Ascending aorta (tissue), 2 donors: ENCODE data around the gene MYBPC1. TPM values are rescaled to one million over a fixed set of nuclear protein-coding genes. Genes with fewer than 3 reads are reported as not detected.
"Not testable (repeated sequence)": the region's sequence is repeated elsewhere in the genome, so short reads cannot be mapped to it uniquely, and the experiment has no call there.

ENCODE experiments used
- DNase-seq, 2 donors: peaks; one replicate each; pipeline ENCODE4 v3.0.0-alpha.2; 2019; ENCODE audit warnings: low spot score in 2 of 2
- H3K27ac ChIP-seq, 2 donors: fragments of 200-600 bp; sonication (generic); one replicate each; pipeline ENCODE4 v1.5.1; 2016 to 2017; ENCODE audit warnings: mild to moderate bottlenecking in 1 of 2
- H3K27me3 ChIP-seq: fragments of 200-600 bp; sonication (generic); one replicate; pipeline ENCODE4 v1.5.1; 2017
- H3K36me3 ChIP-seq, 2 donors: fragments of 200-600 bp; sonication (generic); one replicate each; pipeline ENCODE4 v1.5.1; 2016
- H3K4me1 ChIP-seq, 2 donors: fragments of 200-600 bp; sonication (generic); one replicate each; pipeline ENCODE4 v1.5.1; 2016 to 2017; ENCODE audit warnings: mild to moderate bottlenecking in 1 of 2
- H3K4me3 ChIP-seq, 2 donors: fragments of 200-600 bp; sonication (generic); one replicate each; pipeline ENCODE4 v1.5.1; 2016 to 2017; ENCODE audit warnings: mild to moderate bottlenecking in 1 of 2
- H3K9me3 ChIP-seq, 2 donors: fragments of 200-600 bp; sonication (generic); one replicate each; pipeline ENCODE4 v1.5.1; 2016
- intact Hi-C: fragments of 100-400 bp; cut with DNase I; formaldehyde crosslinking; loops from one replicate; pipeline ENCODE4 v1.15.1; 2023
- total RNA-seq: library from RNA; depleted of rRNA; stranded (reverse); fragments of >200 nt; gene quantifications from one replicate; pipeline ENCODE4 v1.1.0, GENCODE V29; 2016
- TF ChIP-seq, protein P1 (sequence below), 3 experiments: fragments of 200-600 bp in 2 of 3; fragments of 450-650 bp in 1 of 3; sonication (generic) in 2 of 3; IDR thresholded peaks; one replicate each; pipeline ENCODE4 v1.5.1; 2016 to 2019; ENCODE audit warnings: antibody characterized with exemption in 3 of 3, mild to moderate bottlenecking in 1 of 3, moderate library complexity in 1 of 3

MYBPC1 gene
- total RNA-seq, 1 donor from 2014 or later: not detected

DNA sequence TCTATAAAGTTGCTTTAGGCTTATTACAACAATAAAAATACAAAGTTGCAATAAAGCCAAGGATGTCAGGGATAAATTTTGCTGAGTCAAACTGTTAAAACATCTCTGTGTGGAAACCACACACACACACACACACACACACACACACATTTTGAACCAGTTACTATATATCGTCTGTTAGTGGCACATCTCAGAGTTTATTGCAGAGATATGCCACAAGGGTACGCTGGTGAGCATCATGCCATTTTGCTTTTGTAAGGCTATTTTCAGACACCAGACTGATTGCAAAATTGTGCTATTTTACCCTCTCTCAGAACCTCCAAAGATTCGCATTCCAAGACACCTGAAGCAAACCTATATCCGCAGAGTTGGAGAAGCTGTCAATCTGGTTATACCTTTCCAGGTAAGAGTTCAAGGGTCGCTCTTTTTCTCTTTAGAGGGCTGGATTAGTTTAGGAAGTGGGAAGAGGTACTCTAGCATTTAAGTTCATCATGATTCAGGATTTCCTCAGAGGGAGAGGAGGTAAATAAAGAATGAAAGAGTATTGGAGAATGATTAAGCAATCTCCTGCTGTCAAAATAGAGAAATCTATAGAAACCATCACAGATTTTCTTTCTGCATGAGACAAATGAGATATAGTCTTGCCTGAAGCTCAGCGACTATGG, 75.4 kb downstream of the MYBPC1 start:
- DNase-seq: peak in 1 of 2 donors; percentile 65
- Histone ChIP-seq H3K4me3 (no peak overlapping the region), H3K4me1 (no peaks in the 10 kb centered on the region), H3K27ac (no peak overlapping the region), H3K27me3 (no peaks in the 10 kb centered on the region), H3K9me3 (no peaks in the 10 kb centered on the region), H3K36me3 (no peaks in the 10 kb centered on the region)
- TF ChIP-seq, protein P1, sequence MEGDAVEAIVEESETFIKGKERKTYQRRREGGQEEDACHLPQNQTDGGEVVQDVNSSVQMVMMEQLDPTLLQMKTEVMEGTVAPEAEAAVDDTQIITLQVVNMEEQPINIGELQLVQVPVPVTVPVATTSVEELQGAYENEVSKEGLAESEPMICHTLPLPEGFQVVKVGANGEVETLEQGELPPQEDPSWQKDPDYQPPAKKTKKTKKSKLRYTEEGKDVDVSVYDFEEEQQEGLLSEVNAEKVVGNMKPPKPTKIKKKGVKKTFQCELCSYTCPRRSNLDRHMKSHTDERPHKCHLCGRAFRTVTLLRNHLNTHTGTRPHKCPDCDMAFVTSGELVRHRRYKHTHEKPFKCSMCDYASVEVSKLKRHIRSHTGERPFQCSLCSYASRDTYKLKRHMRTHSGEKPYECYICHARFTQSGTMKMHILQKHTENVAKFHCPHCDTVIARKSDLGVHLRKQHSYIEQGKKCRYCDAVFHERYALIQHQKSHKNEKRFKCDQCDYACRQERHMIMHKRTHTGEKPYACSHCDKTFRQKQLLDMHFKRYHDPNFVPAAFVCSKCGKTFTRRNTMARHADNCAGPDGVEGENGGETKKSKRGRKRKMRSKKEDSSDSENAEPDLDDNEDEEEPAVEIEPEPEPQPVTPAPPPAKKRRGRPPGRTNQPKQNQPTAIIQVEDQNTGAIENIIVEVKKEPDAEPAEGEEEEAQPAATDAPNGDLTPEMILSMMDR (IDR thresholded peaks at IDR 0.05): peak; percentile 33 to 54 (median 53)
- intact Hi-C loops: no loop called here

DNA sequence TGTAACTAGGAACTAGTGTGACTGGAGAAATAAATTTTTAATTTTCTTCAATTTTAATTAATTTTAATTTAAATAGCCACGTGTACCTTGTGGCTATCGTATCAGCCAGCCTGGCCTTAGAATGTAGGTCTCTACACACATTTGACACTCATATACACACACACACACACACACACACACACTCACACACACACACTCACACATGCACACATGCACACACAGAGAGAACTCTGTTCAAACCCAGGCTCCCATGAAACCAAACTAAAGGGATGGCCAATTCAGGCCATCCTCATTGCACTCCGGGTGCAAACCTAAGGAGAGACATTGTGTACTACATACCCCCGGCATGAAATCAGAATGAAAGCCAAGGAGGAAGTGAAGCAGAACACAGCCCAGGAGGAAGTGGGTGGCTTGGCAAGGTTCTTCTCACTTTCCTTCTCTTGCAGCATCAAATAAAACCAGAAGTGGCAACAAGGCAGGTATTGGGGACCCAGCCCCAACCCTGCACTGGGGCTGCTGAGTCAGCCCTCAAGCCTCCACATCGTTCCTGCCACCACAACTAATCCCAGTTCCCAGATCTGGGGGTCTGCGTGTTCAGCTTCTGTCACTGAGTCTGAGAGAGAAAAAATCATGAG, 76.5 kb downstream of the MYBPC1 start:
- no peaks in the 10 kb centered on the region for H3K27me3 ChIP-seq
- intact Hi-C loops: no loop called here
- TF ChIP-seq, protein P1 (IDR thresholded peaks at IDR 0.05): no peak
- no peak overlapping the region for H3K27ac ChIP-seq
- no peaks in the 10 kb centered on the region for H3K9me3 ChIP-seq
- peak in 1 of 2 donors; percentile 69 for DNase-seq
- no peaks in the 10 kb centered on the region for H3K36me3 ChIP-seq
- no peaks in the 10 kb centered on the region for H3K4me1 ChIP-seq
- H3K4me3 ChIP-seq: no peak overlapping the region

DNA sequence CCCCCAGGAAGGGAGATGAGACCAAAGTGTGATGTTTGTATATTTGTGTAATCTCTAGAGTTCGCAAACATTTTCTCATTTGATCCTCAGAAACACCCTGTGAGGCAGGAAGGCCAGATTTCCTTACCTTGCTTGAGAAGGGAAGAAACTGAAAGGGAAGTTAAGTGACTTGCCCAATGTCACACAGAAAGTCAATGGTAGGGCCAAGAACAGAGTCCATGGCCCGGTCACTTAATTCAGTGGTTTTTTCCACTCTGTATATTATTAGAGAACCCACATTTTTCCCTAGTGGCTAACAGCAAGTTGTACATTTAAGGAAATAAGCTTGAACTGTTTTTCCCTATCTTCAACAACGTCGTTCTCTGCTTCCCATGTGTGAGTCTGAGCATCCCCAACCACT, 77.1 kb downstream of the MYBPC1 start:
- Histone ChIP-seq H3K4me3 (no peak overlapping the region), H3K27me3 (no peaks in the 10 kb centered on the region), H3K27ac (no peak overlapping the region), H3K4me1 (no peaks in the 10 kb centered on the region), H3K9me3 (no peaks in the 10 kb centered on the region), H3K36me3 (no peaks in the 10 kb centered on the region)
- DNase-seq: no peak
- TF ChIP-seq, protein P1 (IDR thresholded peaks at IDR 0.05): no peak
- intact Hi-C loops: no loop called here

DNA sequence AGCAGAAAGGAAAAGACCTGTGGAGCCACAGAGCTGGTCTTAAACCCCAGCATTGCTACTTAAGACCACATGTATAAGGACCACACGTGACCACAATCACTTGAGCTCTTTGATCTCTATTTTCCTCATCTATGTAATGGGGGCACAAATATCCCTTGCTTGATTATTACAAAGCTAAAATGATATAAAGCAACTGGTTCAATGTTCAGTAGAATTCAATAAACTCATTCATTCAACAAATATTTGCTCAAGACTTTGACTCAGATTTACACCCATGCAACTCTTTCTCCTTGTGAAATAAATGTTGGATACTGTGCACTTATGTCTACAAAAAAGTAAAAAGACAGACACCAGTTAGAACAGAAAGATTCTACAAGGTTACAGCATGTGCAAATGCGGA, 80.8 kb downstream of the MYBPC1 start:
- no peaks in the 10 kb centered on the region for H3K4me1 ChIP-seq
- H3K27ac ChIP-seq: no peak overlapping the region
- no peak overlapping the region for H3K4me3 ChIP-seq
- H3K36me3 ChIP-seq: no peaks in the 10 kb centered on the region
- intact Hi-C loops: no loop called here
- no peaks in the 10 kb centered on the region for H3K9me3 ChIP-seq
- no peak for DNase-seq
- TF ChIP-seq, protein P1 (IDR thresholded peaks at IDR 0.05): no peak
- H3K27me3 ChIP-seq: no peaks in the 10 kb centered on the region

DNA sequence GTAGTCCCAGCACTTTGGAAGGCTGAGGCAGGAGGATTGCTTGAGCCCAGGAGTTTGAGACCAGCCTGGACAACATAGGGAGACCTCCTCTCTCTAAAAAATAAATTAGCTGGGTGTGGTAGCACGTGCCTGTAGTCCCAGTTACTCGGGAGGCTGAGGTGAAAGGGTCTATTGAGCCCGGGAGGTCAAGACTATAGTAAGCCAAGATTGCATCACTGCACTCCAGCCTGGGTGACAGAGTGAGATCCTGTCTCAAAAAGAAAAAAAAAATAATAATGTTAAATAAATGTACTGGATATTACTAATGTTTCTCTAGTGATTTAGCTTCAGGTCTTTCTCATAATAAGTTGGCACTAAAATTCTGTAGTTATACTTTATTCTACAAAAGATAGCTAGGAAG, 81.7 kb downstream of the MYBPC1 start:
- H3K4me1 ChIP-seq, H3K27ac ChIP-seq, intact Hi-C loops, H3K9me3 ChIP-seq, H3K27me3 ChIP-seq, DNase-seq, H3K4me3 ChIP-seq, H3K36me3 ChIP-seq: not testable (repeated sequence)

DNA sequence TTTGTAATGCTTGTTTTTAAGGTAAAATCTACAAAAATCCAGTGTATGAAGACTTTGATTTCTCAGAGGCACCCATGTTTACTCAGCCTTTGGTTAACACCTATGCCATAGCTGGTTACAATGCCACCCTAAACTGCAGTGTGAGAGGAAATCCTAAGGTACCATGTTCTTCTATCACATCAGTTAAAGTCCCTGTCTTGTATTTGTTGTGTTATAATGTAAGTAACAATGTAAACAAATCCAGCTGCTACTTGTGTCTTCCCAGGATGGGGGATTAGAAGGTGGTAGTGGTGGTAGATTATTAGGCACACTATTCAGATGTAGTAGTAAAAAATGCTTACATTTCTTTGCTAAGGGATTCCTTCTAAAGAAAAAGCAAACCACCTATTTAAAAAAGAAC, 83.3 kb downstream of the MYBPC1 start:
- intact Hi-C loops: no loop called here
- no peak for DNase-seq
- TF ChIP-seq, protein P1 (IDR thresholded peaks at IDR 0.05): no peak

More for the DNA sequence above, 83.3 kb downstream of the MYBPC1 start:
- H3K27me3 ChIP-seq: no peaks in the 10 kb centered on the region
- H3K4me1 ChIP-seq: no peaks in the 10 kb centered on the region
- no peak overlapping the region for H3K4me3 ChIP-seq
- H3K27ac ChIP-seq: no peak overlapping the region
- no peaks in the 10 kb centered on the region for H3K36me3 ChIP-seq
- H3K9me3 ChIP-seq: no peaks in the 10 kb centered on the region
